HK-2 (cell line): Measurements from ENCODE around the gene TEDDM1.
"Not testable (repeated sequence)": the region's sequence is repeated elsewhere in the genome, so short reads cannot be mapped to it uniquely, and the experiment has no call there.

Experiments used
- DNase-seq: peaks from one replicate; pipeline ENCODE4 v3.0.0-alpha.2; 2018; ENCODE audit not compliant: unreplicated experiment

Gene TEDDM1

DNA sequence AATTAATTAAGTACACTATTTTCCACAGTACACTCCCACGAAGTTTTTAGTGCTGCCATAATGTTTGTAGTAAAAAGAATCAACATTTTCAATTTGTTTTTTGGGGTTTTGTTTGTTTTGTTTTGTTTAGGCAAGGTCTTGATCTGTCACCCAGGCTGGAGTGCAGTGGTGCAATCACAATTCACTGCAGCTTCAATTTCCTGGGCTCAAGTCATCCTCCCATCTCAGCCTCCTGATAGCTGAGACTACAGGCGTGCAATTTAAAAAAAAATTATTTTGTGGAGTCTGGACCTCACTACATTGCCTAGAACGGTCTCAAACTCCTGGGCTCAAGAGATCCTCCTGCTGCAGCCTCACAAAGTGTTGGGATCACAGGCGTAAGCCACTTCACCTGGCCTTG lies 20.3 kb downstream of the TEDDM1 start:
- no peak for DNase-seq

DNA sequence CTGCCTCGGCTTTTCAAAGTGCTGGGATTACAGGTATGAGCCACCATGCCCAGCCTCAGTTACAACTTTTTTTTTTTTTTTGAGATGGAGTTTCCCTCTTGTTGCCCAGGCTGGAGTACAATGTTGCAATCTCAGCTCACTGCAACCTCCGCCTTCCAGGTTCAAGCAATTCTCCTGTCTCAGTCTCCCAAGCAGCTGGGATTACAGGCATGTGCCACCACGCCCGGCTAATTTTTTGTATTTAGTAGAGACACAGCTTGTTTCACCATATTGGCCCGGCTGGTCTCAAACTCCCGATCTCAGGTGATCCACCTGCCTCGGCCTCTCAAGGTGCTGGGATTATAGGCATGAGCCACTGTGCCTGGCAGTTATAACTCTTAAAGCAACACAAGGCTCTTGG lies 20.7 kb downstream of the TEDDM1 start:
- not testable (repeated sequence) for DNase-seq

DNA sequence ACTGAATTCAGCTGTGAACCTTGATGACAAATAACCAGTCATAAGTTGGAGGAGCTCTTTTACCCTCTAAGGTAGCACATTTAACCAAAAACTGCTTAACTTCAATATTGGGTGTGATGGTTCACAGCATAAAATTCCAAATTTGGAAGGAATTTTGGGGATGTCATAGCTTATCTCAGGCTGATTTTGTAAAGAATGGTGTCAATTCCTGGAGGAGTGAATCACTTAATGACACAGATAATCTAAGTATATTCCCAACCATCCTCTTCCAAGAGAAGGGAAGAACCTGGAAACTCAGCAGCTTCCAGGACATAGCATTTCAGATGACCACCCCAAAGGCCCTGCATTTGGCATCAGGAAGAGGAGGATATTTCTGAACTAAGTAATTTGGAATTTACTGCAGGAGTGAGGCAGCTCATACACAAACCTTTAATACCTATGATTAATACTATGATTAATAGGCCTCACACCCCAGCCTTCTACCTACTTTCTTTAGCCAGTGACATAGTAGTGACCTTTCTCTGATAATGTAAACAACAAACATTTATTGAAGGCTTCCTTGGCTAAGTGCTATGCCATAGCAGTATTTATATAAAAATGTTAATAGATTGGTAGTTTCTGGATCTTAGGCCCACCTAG lies 23.4 kb downstream of the TEDDM1 start:
- DNase-seq, result no peak

DNA sequence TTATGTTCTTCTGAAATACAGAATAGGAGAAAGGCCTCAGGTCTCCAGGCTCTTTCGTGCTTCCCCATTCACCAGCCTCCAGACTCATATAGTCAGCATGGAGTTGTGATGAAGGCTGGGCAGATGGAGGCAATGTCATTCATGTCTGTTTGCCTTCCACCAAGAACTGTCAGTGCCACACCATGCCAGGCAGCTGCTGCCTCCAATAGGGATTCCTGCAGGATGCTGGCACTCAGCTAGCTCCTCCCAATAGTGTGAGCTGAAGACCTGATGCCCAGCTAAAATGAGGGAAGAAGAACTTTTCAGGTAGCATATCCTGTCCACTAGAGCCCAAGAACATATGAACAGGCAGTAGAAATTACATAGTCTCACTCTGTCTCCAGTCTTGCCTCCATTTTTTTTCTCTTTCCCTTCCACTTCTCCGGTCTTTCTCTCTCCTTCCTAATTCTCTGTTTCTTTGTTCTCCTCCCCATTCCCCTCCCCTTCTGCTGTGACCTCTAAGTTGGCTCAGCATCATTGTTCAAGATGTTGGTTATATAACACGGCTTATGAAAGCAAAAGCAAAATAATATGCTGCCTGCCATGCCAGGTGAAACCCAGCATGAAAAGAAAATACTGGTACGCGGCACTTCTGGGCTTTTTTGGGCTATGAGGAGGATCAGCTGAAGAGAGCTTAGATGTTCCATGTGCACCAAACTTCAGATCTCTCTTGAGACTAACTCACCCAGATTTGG lies 26.2 kb downstream of the TEDDM1 start:
- DNase-seq, result no peak

DNA sequence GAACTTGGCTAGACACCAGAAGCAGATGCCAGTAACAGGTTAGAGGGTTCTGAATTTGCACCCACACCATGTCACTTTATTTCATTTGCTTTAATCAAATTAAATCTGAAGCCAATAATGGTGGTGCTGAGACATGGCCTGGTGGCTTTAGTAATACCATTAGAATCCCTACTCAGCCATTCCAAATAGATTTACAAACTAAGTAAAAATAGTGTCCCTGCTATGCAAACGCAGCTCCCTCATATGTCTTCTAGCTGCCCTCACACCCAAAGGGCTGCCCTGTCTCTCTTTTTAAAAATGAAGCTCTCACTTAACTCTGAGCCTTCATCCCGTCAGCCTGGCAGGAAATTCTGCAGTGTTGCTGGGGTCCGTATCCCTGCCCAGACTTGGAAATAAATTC lies 29.9 kb downstream of the TEDDM1 start:
- DNase-seq, result no peak

DNA sequence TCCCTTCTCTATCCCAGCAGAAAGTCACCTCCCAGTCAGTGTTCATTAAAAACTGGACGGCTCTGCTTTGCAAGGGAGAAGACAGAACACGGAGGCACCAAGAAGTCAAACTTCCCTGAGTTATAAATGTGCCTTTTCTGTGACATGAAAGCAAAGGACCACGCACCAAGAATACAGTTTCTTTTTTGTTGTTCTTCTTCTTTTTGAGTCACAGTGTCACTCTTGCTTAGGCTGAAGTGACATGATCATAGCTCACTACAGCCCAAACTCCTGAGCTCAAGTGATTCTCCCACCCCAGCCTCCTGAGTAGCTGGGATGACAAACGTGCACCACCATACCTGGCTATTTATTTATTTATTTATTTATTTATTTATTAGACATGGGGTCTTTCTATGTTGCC lies 31.6 kb downstream of the TEDDM1 start:
- DNase-seq, result no peak

DNA sequence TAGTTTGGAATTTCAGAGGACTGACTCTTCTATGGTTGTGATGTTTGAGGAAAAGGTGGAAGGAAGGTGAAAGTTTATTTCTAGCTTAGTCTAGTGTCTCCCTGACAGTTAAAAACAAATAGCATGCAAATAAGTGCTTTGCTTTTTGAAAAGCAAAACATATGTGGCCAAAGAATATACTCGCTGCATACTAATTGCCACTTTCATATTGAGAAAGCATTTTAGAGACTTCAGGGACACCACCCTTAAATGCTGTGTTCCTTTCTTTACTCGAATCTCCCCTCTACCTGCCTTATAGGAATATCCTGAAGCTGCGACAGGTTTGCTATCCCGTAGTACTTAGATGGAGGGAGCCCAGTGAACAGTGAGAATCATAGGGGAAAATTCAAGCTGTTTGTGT lies 32.1 kb downstream of the TEDDM1 start:
- DNase-seq, result no peak

DNA sequence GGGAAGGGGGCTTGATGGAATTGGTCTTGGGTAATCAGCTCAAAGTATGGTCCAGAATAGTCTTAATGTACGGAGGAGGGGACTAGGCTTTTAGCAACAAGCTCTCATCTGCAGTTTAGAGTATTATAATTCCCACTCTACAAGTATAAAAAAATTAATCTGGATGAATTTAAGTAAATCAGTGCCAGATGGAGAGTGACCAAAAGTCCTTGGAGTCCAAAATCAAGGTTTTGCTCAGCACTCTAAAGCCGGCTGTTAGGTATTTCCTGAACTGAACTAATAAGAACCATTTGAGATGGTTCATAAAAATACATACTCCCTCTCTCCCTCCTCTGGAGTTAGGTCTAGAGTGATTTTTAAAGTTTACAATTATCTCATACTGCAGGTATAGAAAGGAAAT lies 32.5 kb downstream of the TEDDM1 start:
- DNase-seq, result no peak

DNA sequence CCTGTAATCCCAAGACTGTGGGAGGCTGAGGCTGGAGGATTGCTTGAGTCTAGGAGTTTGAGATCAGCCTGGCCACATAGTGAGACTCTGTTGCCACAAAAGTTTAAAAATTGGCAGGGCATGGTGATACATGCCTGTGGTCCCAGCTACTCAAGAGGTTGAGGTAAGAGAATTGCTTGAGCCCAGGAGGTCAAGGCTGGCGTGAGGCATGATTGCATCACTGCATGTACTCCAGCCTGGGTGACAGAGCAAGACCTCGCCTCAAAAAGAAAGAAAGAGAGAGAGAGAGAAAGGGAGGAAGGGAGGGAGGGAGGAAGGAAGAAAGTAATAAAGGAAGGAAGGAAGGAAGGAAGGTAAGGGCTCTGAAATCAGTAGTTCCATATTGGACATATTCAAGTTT lies 33.9 kb downstream of the TEDDM1 start:
- no peak for DNase-seq

DNA sequence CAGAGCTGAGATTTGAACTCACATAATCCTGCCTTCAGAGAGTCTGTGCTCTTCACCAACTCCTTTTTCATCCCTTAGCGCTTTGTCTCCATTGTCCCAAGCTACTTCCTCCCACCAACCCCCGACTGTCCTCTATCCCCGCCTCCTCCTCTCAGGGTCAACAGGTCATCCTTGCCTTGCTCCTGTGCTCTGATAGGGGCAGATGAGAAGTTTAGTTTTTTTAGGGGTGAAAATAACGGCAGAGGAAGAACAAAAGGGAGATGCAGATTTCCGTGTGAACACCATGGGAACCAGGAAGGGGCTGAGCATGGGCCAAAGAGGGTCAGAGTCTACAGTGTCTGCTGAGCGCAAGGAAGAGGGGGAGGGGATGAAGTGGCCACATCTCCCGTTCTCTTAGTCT lies 40.8 kb downstream of the TEDDM1 start:
- no peak for DNase-seq

DNA sequence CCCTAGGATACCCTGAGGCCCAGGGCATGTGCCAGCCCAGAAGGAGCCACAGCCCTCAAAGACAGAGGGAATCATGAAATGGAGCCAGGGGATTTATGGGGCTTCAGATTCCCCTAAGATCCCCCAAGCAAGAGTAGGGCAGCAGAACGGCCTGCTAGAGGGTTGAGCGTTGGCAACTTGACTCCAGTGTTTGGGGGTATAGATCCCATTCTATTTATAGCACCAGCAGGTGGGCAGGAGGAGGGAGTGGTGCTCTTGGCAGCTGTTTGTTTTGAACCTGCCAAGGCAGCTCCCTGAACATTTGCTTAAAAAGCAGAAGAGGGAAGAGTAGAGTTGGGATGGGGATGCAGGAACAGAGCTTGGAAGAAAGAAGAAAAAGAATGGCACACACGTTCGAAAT lies 42.6 kb downstream of the TEDDM1 start:
- DNase-seq, result no peak

DNA sequence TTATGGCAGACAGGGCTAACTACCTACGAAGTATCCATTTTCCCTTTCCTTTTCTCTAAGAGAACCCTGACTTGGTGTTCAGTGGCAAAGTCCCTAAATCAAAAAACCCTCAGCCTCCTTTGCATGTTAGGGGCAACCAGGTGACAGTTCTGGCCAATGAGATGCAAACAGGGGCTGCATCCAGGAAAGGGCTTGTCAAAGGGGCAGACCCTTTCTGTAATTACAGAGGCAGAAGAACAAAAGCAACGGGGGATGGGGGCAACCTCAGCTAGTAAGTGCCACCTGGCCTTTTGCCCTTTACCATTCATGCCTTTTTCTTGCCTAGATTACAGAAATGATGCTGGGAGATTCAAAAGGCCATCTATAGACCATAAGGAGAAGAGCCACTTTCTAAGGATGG lies 43.3 kb downstream of the TEDDM1 start:
- DNase-seq, result no peak

DNA sequence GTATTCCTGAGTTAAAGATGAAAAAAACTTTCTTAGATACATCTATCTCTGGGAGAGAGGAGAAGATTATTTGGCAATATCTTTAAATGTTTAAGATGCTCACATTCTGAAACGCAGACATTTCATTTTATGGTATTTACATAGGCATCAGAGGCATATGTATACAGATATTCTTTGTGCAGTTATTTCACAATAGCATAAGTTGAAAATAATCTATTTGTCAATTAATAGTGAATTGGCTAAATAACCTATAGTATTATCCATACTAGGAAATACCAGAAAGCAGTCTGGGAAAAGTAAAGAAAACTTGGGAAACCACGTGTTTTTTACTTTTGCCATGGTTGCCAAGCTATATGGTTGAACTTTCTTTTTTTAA lies 44.8 kb downstream of the TEDDM1 start:
- no peak for DNase-seq

DNA sequence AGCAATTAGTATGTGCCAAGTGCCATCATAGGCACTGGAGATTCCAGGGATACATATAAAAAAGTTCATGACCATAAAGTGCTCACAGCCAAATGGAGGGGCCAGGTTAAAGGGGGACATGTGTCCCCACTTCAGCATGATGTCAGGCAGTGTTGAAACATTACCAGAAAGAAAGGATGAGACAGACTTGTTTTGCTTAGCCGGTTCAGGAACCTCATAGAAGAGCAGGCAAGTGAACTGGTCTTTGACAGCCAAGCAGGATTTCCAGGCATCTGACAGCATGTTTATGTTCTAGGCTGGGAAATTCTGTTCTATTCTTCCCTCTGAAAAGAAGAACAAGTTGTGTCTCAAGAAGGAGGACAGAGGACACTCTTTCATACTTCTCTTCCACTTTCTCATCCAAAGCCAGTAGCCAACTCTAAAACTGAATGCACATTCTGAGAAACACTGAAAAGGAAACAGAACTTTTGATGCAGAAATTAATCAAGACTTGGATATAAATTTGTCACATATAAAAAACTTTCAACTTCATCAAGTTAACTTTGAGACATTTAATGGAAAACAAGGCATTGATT lies 48.6 kb downstream of the TEDDM1 start:
- no peak for DNase-seq

DNA sequence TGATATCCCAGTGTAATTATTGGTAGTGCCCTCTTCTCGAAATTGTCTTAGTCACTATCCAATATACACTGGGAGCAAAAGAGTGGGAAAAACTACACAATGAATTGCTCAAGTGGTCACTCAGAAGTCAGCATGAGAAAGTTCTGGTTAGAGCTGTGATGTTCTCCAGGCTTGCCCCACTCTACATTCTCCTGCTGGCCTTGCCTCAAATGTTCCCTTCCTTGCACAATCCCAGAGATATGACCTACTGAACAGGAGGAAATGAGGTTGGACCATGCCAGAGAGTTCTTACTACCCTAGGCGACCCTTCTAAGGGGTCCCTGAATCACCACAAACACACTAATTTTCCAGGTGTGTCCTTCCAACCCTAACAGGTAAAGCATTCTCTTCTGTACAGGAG lies 49.6 kb downstream of the TEDDM1 start:
- no peak for DNase-seq

DNA sequence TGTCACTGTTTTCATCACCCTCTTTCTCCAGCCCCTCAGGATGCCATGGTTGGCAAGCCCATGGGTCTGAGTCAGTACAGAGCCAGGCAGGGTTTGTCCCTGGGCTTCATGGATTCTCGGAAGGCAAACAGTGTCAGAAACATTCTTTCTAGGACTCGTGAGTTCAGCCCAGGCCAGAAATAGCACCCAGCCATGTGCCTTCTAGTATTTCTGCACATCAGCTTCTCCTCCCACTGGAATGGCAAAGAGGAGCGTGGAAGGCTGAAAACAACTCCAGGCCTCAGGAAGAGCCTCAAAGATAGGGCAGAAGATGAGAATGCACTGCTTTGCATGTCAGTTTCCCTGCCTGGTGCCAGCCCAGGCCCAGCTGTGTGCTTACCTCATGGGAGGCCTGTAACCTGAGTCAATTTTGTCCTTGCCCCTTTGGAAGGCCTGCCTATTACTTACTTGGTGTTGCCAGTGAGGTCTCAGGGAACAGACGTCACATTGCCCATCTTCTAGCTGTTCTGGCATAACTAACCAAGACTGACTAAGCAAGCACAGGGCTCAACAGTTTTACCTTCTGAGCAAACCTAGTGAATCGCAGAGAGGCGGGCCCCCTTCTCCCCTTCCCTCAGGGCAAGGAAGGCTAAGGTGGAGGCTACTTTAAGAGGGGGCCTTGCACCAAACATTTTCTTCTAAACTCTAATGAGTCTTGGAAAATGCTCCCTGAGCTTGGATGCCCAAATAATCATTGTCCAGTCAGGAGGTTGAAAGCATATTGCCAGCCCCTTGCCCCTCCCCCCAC lies 51.3 kb downstream of the TEDDM1 start:
- DNase-seq, result no peak
